SK-N-SH (cell line): ENCODE data around the gene OSBPL9. TPM values are rescaled to one million over a fixed set of nuclear protein-coding genes. Genes with fewer than 3 reads are reported as not detected.
A peak's percentile ranks its signal among the peaks of the same experiment; 100 is the strongest.

Experiments used
- CTCF ChIA-PET: fragments of 300-600, 350-600 bp; formaldehyde crosslinking; extraction: SDS; loops from one replicate; lab custom pipeline; 2021; lab: Yijun Ruan, JAX
- POLR2A ChIA-PET: fragments of 350-600 bp; sonication (Branson Sonifier 250); formaldehyde crosslinking; extraction: SDS; loops from one replicate; lab custom pipeline; 2020; ENCODE audit warnings: antibody characterized with exemption, inconsistent platforms; lab: Yijun Ruan, JAX
- DNase-seq: peaks from one replicate; pipeline ENCODE4 v3.0.0; 2012
- H2AFZ ChIP-seq: fragments of 200-600 bp; sonication (generic); 2 replicates; pipeline ENCODE4 v1.8.1; 2016; ENCODE audit warnings: antibody characterized with exemption, mild to moderate bottlenecking, low read depth
- H3F3A ChIP-seq: fragments of 200-600 bp; sonication (generic); replicated peaks from 2 replicates; pipeline ENCODE3; 2016; ENCODE audit warnings: antibody characterized with exemption, mild to moderate bottlenecking; ENCODE audit not compliant: insufficient read depth
- H3K27ac ChIP-seq, 2 experiments: fragments of 200-500 bp in 1 of 2; fragments of 200-600 bp in 1 of 2; sonication (Bioruptor generic) in 1 of 2; sonication (generic), shearing (Covaris generic) in 1 of 2; 2 replicates each; pipeline versions ENCODE4 v1.5.1 to v1.6.1; 2014 to 2016; ENCODE audit warnings: low read depth in 2 of 2, inconsistent platforms in 1 of 2, low read length in 1 of 2, mild to moderate bottlenecking in 1 of 2, mixed read lengths in 1 of 2
- H3K27me3 ChIP-seq: fragments of 200-600 bp; sonication (generic), shearing (Covaris generic); 2 replicates; pipeline ENCODE4 v1.6.1; 2016; ENCODE audit warnings: mixed run types; ENCODE audit not compliant: insufficient read depth
- H3K36me3 ChIP-seq, 2 experiments: fragments of 200-500 bp in 1 of 2; fragments of 200-600 bp in 1 of 2; sonication (Bioruptor generic) in 1 of 2; sonication (generic) in 1 of 2; replicated peaks in 1 of 2; 2 replicates each; pipeline versions ENCODE3 to v1.5.1; 2014 to 2016; ENCODE audit warnings: low read length in 1 of 2, mild to moderate bottlenecking in 1 of 2; ENCODE audit not compliant: insufficient read depth in 2 of 2, control insufficient read depth in 1 of 2
- H3K4me1 ChIP-seq, 2 experiments: fragments of 200-500 bp in 1 of 2; fragments of 200-600 bp in 1 of 2; sonication (Bioruptor generic) in 1 of 2; sonication (generic), shearing (Covaris generic) in 1 of 2; 2 replicates each; pipeline versions ENCODE4 v1.5.1 to v1.6.1; 2014 to 2016; ENCODE audit warnings: low read depth in 1 of 2, low read length in 1 of 2, mixed run types in 1 of 2; ENCODE audit not compliant: insufficient read depth in 2 of 2, control insufficient read depth in 1 of 2
- H3K4me2 ChIP-seq: fragments of 200-600 bp; sonication (generic), shearing (Covaris generic); 2 replicates; pipeline ENCODE4 v1.6.1; 2017; ENCODE audit warnings: mixed run types
- H3K4me3 ChIP-seq, 2 experiments: fragments of 200-500 bp in 1 of 2; fragments of 200-600 bp in 1 of 2; sonication (Bioruptor generic) in 1 of 2; sonication (generic), shearing (Covaris generic) in 1 of 2; 2 replicates each; pipeline versions ENCODE4 v1.5.1 to v1.8.1; 2014 to 2016; ENCODE audit warnings: low read depth in 2 of 2, inconsistent platforms in 1 of 2, low read length in 1 of 2, mild to moderate bottlenecking in 1 of 2, mixed read lengths in 1 of 2, moderate library complexity in 1 of 2
- H3K79me2 ChIP-seq: fragments of 200-600 bp; sonication (generic); 2 replicates; pipeline ENCODE4 v1.8.1; 2017; ENCODE audit warnings: mild to moderate bottlenecking; ENCODE audit not compliant: insufficient read depth
- H3K9ac ChIP-seq: fragments of 200-600 bp; sonication (generic); 2 replicates; pipeline ENCODE4 v1.6.1; 2017; ENCODE audit warnings: mixed run types
- H3K9me2 ChIP-seq: fragments of 200-600 bp; sonication (generic); 2 replicates; pipeline ENCODE4 v1.6.1; 2017; ENCODE audit warnings: mixed run types
- H3K9me3 ChIP-seq: fragments of 200-600 bp; sonication (generic); 2 replicates; pipeline ENCODE4 v1.6.1; 2017; ENCODE audit warnings: mixed run types, mild to moderate bottlenecking, moderate library complexity
- H4K20me1 ChIP-seq: fragments of 200-600 bp; sonication (generic); 2 replicates; pipeline ENCODE4 v1.6.1; 2017; ENCODE audit warnings: mild to moderate bottlenecking, mixed run types; ENCODE audit not compliant: insufficient read depth
- EZH2phosphoT487 ChIP-seq: fragments of 200-600 bp; sonication (generic); IDR thresholded peaks from 2 replicates; pipeline ENCODE4 v1.6.1; 2017; ENCODE audit warnings: low read depth, mixed run types, mild to moderate bottlenecking, antibody characterized with exemption, moderate library complexity, borderline replicate concordance
- FOSL2 ChIP-seq: IDR thresholded peaks from 2 replicates; pipeline ENCODE4 v1.4.0; 2012; ENCODE audit warnings: low read depth, mild to moderate bottlenecking, moderate library complexity, borderline replicate concordance
- FOXM1 ChIP-seq: IDR thresholded peaks from 2 replicates; pipeline ENCODE4 v1.4.0; 2012; ENCODE audit warnings: low read depth, mild to moderate bottlenecking
- GABPA ChIP-seq: IDR thresholded peaks from 2 replicates; pipeline ENCODE4 v1.4.0; 2012; ENCODE audit warnings: low read depth, mild to moderate bottlenecking
- TAF1 ChIP-seq: IDR thresholded peaks from 2 replicates; pipeline ENCODE4 v1.6.1; 2012; ENCODE audit warnings: low read depth, mild to moderate bottlenecking, low read length, moderate library complexity, borderline replicate concordance
- TEAD4 ChIP-seq: IDR thresholded peaks from 2 replicates; pipeline ENCODE4 v1.4.0; 2012; ENCODE audit warnings: mild to moderate bottlenecking, borderline replicate concordance; ENCODE audit not compliant: insufficient read depth
- WGBS: methylation state at CpG from one replicate; pipeline ENCODE4 v1.1.6; 2017; ENCODE audit warnings: low lambda C conversion rate; 5-methylcytosine and 5-hydroxymethylcytosine counted together
- polyA plus RNA-seq, 3 experiments: library from polyadenylated mRNA; depleted of rRNA; stranded (reverse); fragments of >200 nt; gene quantifications; 2 replicates each; pipeline ENCODE4 v1.2.3, GENCODE V29; 2012
- TF ChIP-seq, protein P1 (sequence below): IDR thresholded peaks from 2 replicates; pipeline ENCODE4 v1.6.1; 2012; ENCODE audit warnings: mild to moderate bottlenecking, low read depth, low read length, moderate library complexity
- TF ChIP-seq, protein P2 (sequence below): IDR thresholded peaks from 2 replicates; pipeline ENCODE4 v1.4.0; 2012; ENCODE audit warnings: low read depth, borderline replicate concordance

The OSBPL9 gene
- polyA plus RNA-seq, 1 of the 3 experiments (the other 2 are of a cell fraction), result 43.9 TPM

DNA sequence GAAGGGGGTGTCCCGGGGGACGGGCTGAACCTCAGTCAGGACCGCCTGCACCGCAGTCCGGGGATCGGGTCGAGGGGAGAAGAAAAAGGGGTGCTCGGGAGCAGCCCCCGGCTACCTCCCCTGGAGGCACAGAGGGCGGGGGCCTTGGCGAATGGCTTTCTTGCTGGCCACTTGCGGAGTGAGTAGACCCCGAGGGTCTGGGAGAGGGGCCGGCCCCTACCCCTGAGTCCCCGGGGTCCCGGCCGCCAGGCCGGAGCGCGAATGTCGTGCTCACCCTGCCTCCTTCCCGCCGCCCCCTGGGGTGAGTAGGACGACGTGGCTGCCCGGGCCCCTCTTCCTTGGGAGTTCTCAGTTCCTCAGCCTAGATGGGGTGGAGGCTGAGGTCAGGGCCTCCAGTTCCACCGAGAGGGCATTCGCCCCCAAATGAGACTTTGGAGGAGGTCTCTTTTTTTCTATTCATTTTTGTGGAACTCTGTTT, 113.0 kb downstream of the OSBPL9 start:
- H3K4me1 ChIP-seq, result peaks cover 13 to 46% of the 10 kb centered on the region in 2 experiments; a peak in 3 of 4 replicates
- peak overlapping the region; percentile 16; the same call in 1 of the 2 replicates for H2AFZ ChIP-seq
- no peaks in the 10 kb centered on the region for H3K36me3 ChIP-seq
- H3K79me2 ChIP-seq, result peaks cover 81% of the 10 kb centered on the region
- ChIA-PET POLR2A (no interaction called here), CTCF (interaction anchor here (1.0 to 1.5 kb wide), 2 partner anchors 39 to 103 kb away, joined by 3 to 5 read pairs; no protein-coding TSS in a partner anchor)
- H4K20me1 ChIP-seq, result peaks cover 30% of the 10 kb centered on the region
- H3K9me3 ChIP-seq, result no peaks in the 10 kb centered on the region
- peak overlapping the region; percentile 75 to 92 for H3K4me3 ChIP-seq
- no peaks in the 10 kb centered on the region for H3K9me2 ChIP-seq
- TF ChIP-seq, protein P1, sequence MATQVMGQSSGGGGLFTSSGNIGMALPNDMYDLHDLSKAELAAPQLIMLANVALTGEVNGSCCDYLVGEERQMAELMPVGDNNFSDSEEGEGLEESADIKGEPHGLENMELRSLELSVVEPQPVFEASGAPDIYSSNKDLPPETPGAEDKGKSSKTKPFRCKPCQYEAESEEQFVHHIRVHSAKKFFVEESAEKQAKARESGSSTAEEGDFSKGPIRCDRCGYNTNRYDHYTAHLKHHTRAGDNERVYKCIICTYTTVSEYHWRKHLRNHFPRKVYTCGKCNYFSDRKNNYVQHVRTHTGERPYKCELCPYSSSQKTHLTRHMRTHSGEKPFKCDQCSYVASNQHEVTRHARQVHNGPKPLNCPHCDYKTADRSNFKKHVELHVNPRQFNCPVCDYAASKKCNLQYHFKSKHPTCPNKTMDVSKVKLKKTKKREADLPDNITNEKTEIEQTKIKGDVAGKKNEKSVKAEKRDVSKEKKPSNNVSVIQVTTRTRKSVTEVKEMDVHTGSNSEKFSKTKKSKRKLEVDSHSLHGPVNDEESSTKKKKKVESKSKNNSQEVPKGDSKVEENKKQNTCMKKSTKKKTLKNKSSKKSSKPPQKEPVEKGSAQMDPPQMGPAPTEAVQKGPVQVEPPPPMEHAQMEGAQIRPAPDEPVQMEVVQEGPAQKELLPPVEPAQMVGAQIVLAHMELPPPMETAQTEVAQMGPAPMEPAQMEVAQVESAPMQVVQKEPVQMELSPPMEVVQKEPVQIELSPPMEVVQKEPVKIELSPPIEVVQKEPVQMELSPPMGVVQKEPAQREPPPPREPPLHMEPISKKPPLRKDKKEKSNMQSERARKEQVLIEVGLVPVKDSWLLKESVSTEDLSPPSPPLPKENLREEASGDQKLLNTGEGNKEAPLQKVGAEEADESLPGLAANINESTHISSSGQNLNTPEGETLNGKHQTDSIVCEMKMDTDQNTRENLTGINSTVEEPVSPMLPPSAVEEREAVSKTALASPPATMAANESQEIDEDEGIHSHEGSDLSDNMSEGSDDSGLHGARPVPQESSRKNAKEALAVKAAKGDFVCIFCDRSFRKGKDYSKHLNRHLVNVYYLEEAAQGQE, result no peak
- TF ChIP-seq, protein P2, sequence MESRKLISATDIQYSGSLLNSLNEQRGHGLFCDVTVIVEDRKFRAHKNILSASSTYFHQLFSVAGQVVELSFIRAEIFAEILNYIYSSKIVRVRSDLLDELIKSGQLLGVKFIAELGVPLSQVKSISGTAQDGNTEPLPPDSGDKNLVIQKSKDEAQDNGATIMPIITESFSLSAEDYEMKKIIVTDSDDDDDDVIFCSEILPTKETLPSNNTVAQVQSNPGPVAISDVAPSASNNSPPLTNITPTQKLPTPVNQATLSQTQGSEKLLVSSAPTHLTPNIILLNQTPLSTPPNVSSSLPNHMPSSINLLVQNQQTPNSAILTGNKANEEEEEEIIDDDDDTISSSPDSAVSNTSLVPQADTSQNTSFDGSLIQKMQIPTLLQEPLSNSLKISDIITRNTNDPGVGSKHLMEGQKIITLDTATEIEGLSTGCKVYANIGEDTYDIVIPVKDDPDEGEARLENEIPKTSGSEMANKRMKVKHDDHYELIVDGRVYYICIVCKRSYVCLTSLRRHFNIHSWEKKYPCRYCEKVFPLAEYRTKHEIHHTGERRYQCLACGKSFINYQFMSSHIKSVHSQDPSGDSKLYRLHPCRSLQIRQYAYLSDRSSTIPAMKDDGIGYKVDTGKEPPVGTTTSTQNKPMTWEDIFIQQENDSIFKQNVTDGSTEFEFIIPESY, result no peak
- no peak for TF ChIP-seq TEAD4
- no peak for TF ChIP-seq FOXM1
- no peak for TF ChIP-seq GABPA
- TF ChIP-seq TAF1, result no peak
- TF ChIP-seq EZH2phosphoT487, result no peak
- TF ChIP-seq FOSL2, result no peak
- no peaks in the 10 kb centered on the region for H3K27me3 ChIP-seq
- H3F3A ChIP-seq, result peaks cover 5% of the 10 kb centered on the region
- H3K9ac ChIP-seq, result peak overlapping the region; percentile 82
- H3K4me2 ChIP-seq, result peak overlapping the region; percentile 97
- peak overlapping the region; percentile 75 to 83 for H3K27ac ChIP-seq
- 4% methylated on average over 11 of the region's 28 CpGs for WGBS
- DNase-seq, result no peak

- H3K27me3 ChIP-seq, result no peaks in the 10 kb centered on the region
- no peak overlapping the region for H3K9ac ChIP-seq
- peaks cover 14% of the 10 kb centered on the region for H3F3A ChIP-seq
- no peak overlapping the region for H2AFZ ChIP-seq
- DNase-seq, result no peak
- H3K27ac ChIP-seq, result no peak overlapping the region
- no peaks in the 10 kb centered on the region for H3K36me3 ChIP-seq
- no peak overlapping the region for H3K4me2 ChIP-seq
- peaks cover 50% of the 10 kb centered on the region for H4K20me1 ChIP-seq
- no peak for TF ChIP-seq TAF1
- H3K9me3 ChIP-seq, result no peaks in the 10 kb centered on the region
- WGBS, result 97% methylated on average over 4 of the region's 4 CpGs
- ChIA-PET POLR2A (no interaction called here), CTCF (interaction anchor here (1.4 to 1.8 kb wide), 3 partner anchors 12 to 37 kb away, joined by 3 to 6 read pairs (median 5); no protein-coding TSS in a partner anchor)
- no peaks in the 10 kb centered on the region for H3K9me2 ChIP-seq
- no peak overlapping the region for H3K4me3 ChIP-seq
- peaks cover 98% of the 10 kb centered on the region for H3K79me2 ChIP-seq
- peaks cover 18 to 62% of the 10 kb centered on the region in 2 experiments for H3K4me1 ChIP-seq
These were observed 115.1 kb downstream of the OSBPL9 start for GRCh38 chr1:51731998-51732397.
